GM21390 (cell line): ENCODE data around the gene ANKS3.
"Not testable (repeated sequence)": the region's sequence is repeated elsewhere in the genome, so short reads cannot be mapped to it uniquely, and the experiment has no call there.

ENCODE experiments used
- ATAC-seq: cut with Tn5 transposase; IDR thresholded peaks from one replicate; pipeline ENCODE4 v1.9.1; 2021; ENCODE audit not compliant: unreplicated experiment

ANKS3 gene

GRCh38 chr16:4651827-4652226, 82.2 kb downstream of the ANKS3 start:
- ATAC-seq = no peak

- not testable (repeated sequence) for ATAC-seq
Measured at GRCh38 chr16:4650443-4651074, 83.5 kb downstream of the ANKS3 start.

- no peak for ATAC-seq
Measured at GRCh38 chr16:4649744-4650442, 84.2 kb downstream of the ANKS3 start.

GRCh38 chr16:4648917-4649316, 85.2 kb downstream of the ANKS3 start:
- no peak for ATAC-seq

GRCh38 chr16:4647644-4647980, 86.5 kb downstream of the ANKS3 start:
- no peak for ATAC-seq

- ATAC-seq = no peak
Measured at GRCh38 chr16:4646773-4647643, 87.1 kb downstream of the ANKS3 start.
